ENCODE measurements around the gene DIAPH2.

GRCh38 chrX:97030947-97031346 lies 346.3 kb downstream of the DIAPH2 start:
- TF ChIP-seq EZH2phosphoT487 (IDR thresholded peaks at IDR 0.05; ENCODE audit: unreplicated experiment) (no peak), EZH2 (IDR thresholded peaks at IDR 0.05; ENCODE audit: low read depth, unreplicated experiment) (no peak), CTCF (conservative IDR thresholded peaks at IDR 0.05; ENCODE audit: low read depth in 2 of 2) (no peak), POLR2AphosphoS5 (IDR thresholded peaks at IDR 0.05; ENCODE audit: low read depth) (no peak), NANOG (IDR thresholded peaks at IDR 0.05; ENCODE audit: borderline replicate concordance) (no peak), ZNF462 (CRISPR knock-in tag; IDR thresholded peaks at IDR 0.05) (no peak), JUNB (IDR thresholded peaks at IDR 0.05; ENCODE audit: unreplicated experiment) (no peak), ETS1 (IDR thresholded peaks at IDR 0.05) (no peak), CREB1 (CRISPR knock-in tag; IDR thresholded peaks at IDR 0.05; ENCODE audit: low read depth) (no peak), REST (IDR thresholded peaks at IDR 0.05; ENCODE audit: unreplicated experiment) (no peak), ZNF331 (CRISPR knock-in tag; IDR thresholded peaks at IDR 0.05; ENCODE audit: low read depth) (no peak), ZNF114 (CRISPR knock-in tag; IDR thresholded peaks at IDR 0.05) (no peak)

Measured in GM23338 (cell line).